HG03196 (cell line): ENCODE measurements around the gene CYREN.
"Not testable (repeated sequence)": the region's sequence is repeated elsewhere in the genome, so short reads cannot be mapped to it uniquely, and the experiment has no call there.

Experiments
- ATAC-seq: cut with Tn5 transposase; IDR thresholded peaks from one replicate; pipeline ENCODE4 v1.9.1; 2021; ENCODE audit not compliant: unreplicated experiment

The CYREN gene

GRCh38 chr7:135160858-135161653 is 9.5 kb downstream of the CYREN start:
- no peak for ATAC-seq

- ATAC-seq = peak; percentile 61
These were observed 10.2 kb downstream of the CYREN start for GRCh38 chr7:135160098-135160857.

GRCh38 chr7:135159359-135160085 is 11.0 kb downstream of the CYREN start:
- ATAC-seq = peak; percentile 5

GRCh38 chr7:135158874-135159273 is 11.6 kb downstream of the CYREN start:
- no peak for ATAC-seq

GRCh38 chr7:135158141-135158655 is 12.3 kb downstream of the CYREN start:
- no peak for ATAC-seq

GRCh38 chr7:135156290-135156689 is 14.2 kb downstream of the CYREN start:
- ATAC-seq = no peak

GRCh38 chr7:135154734-135155133 is 15.8 kb downstream of the CYREN start:
- no peak for ATAC-seq

GRCh38 chr7:135152442-135152841 is 18.1 kb downstream of the CYREN start:
- ATAC-seq = no peak

GRCh38 chr7:135151533-135151932 is 19.0 kb downstream of the CYREN start:
- ATAC-seq = no peak

GRCh38 chr7:135151132-135151531 is 19.4 kb downstream of the CYREN start:
- ATAC-seq = no peak

GRCh38 chr7:135150072-135150782 is 20.3 kb downstream of the CYREN start:
- ATAC-seq = no peak

GRCh38 chr7:135147899-135148721 is 22.4 kb downstream of the CYREN start, which contains the start of gene TMEM140:
TSS of gene TMEM140 (plus strand) at chr7:135148072. CDS start at chr7:135164442, 16,370 bp downstream.
- peak; percentile 76 for ATAC-seq

GRCh38 chr7:135147341-135147898 is 23.1 kb downstream of the CYREN start:
- no peak for ATAC-seq

- no peak for ATAC-seq
These were observed 26.4 kb downstream of the CYREN start for GRCh38 chr7:135143885-135144668.

GRCh38 chr7:135129579-135129978 is 40.9 kb downstream of the CYREN start:
- no peak for ATAC-seq

GRCh38 chr7:135128931-135129330 is 41.6 kb downstream of the CYREN start:
- ATAC-seq = no peak

GRCh38 chr7:135124631-135125030 is 45.9 kb downstream of the CYREN start:
- not testable (repeated sequence) for ATAC-seq

- no peak for ATAC-seq
These were observed 48.6 kb downstream of the CYREN start for GRCh38 chr7:135121868-135122267.

GRCh38 chr7:135117096-135117495 is 53.4 kb downstream of the CYREN start:
- no peak for ATAC-seq
